ENCODE measurements around the gene EP400. TPM values are rescaled to one million over a fixed set of nuclear protein-coding genes. Genes with fewer than 3 reads are reported as not detected.

Gene EP400
- total and polyA plus RNA-seq, 2 of the 8 experiments (the other 6 are each of a cell fraction or from before 2014, with no cell fraction given): 13.1 to 69.7 TPM

- H3K23me2 ChIP-seq (ENCODE audit: low read depth, low read length): no peaks in the 10 kb centered on the region
- H3K23ac ChIP-seq (ENCODE audit: insufficient read length): no peak overlapping the region
- no peak overlapping the region for H3K27ac ChIP-seq (ENCODE audit: low read depth, low read length)
- H3K4me3 ChIP-seq (ENCODE audit: extremely low read depth in 1 of 4, insufficient read depth in 2 of 4, low read depth in 3 of 4, low read length in 4 of 4): no peak overlapping the region
- peaks cover 4 to 43% (median 19%) of the 10 kb centered on the region in 4 experiments; a peak in 6 of 8 replicates for H3K36me3 ChIP-seq (ENCODE audit: control insufficient read depth in 2 of 4, insufficient read depth in 4 of 4, low read length in 3 of 4)
- FAIRE-seq: no peak
- POLR2A ChIA-PET (ENCODE audit: partially characterized antibody): interaction anchor here (0.9 to 6.5 kb wide), 4 partner anchors 11 to 52 kb away, joined by 3 to 27 read pairs (median 4); no protein-coding TSS in a partner anchor
- H2BK20ac ChIP-seq (ENCODE audit: low read length): no peak overlapping the region
- H3K56ac ChIP-seq (replicated peaks; ENCODE audit: insufficient read length, low read depth, low read length): no peak overlapping the region
- no peak overlapping the region for H3K9ac ChIP-seq (replicated peaks in 1 of 4; ENCODE audit: extremely low read depth in 1 of 4, low read depth in 3 of 4, low read length in 3 of 4)
- no peak overlapping the region for H4K5ac ChIP-seq (ENCODE audit: insufficient read length, low read depth, low read length)
- no peak overlapping the region for H2BK15ac ChIP-seq (ENCODE audit: low read length)
- 96% methylated on average over 13 of the region's 31 CpGs; no CpG with 5 or more reads in 1 of the 2 experiments for WGBS, 2 experiments (ENCODE audit: extremely low coverage in 1 of 2, insufficient coverage in 1 of 2, insufficient read length in 1 of 2, insufficient replicate concordance in 2 of 2, low coverage in 1 of 2, low lambda C conversion rate in 2 of 2, missing lambda C conversion rate in 1 of 2)
- DNase-seq (ENCODE audit: low read depth in 1 of 2, low spot score in 2 of 2): no peak
- peaks cover 7% of the 10 kb centered on the region; the same call in 1 of the 2 replicates for H3K79me1 ChIP-seq (ENCODE audit: low read depth, low read length)
- H3K18ac ChIP-seq (ENCODE audit: extremely low read depth, low read length): no peak overlapping the region
- no peak overlapping the region for H2AFZ ChIP-seq (ENCODE audit: low read length)
- H2BK5ac ChIP-seq (ENCODE audit: low read depth, low read length): no peak overlapping the region
- H4K8ac ChIP-seq (ENCODE audit: extremely low read depth, insufficient read depth, low read length): peak overlapping the region; percentile 5; the same call in 1 of the 2 replicates
- no peak overlapping the region for H2BK120ac ChIP-seq (replicated peaks; ENCODE audit: low read depth, low read length)
- H3K14ac ChIP-seq (ENCODE audit: insufficient read length): no peak overlapping the region
- H4K91ac ChIP-seq (replicated peaks; ENCODE audit: insufficient read length, low read length): no peak overlapping the region
- no peak overlapping the region for H3K4me2 ChIP-seq (ENCODE audit: insufficient read depth in 1 of 2, low read depth in 2 of 2, low read length in 2 of 2)
- H3K27me3 ChIP-seq (replicated peaks in 1 of 4; ENCODE audit: control insufficient read depth in 3 of 4, extremely low read depth in 1 of 4, insufficient read depth in 3 of 4, low read length in 3 of 4): no peaks in the 10 kb centered on the region
- H4K20me1 ChIP-seq (replicated peaks in 1 of 2; ENCODE audit: control insufficient read depth in 1 of 2, insufficient read depth in 2 of 2, low read length in 2 of 2): peaks cover 14 to 16% of the 10 kb centered on the region in 2 experiments
- H3K4me1 ChIP-seq (replicated peaks in 1 of 4; ENCODE audit: control insufficient read depth in 3 of 4, insufficient read depth in 4 of 4, low read length in 3 of 4): no peaks in the 10 kb centered on the region
- no peaks in the 10 kb centered on the region for H3K9me3 ChIP-seq (ENCODE audit: insufficient read depth in 2 of 2, low read depth in 1 of 2, low read length in 1 of 2)
- no peak overlapping the region for H2AK5ac ChIP-seq (ENCODE audit: low read depth, low read length)
- no peak overlapping the region for H2BK12ac ChIP-seq (ENCODE audit: low read depth, low read length)
- H3K4ac ChIP-seq (replicated peaks; ENCODE audit: insufficient read length, low read depth, low read length): no peak overlapping the region
- CTCF ChIA-PET (ENCODE audit: partially characterized antibody): no interaction called here
- TF ChIP-seq CHD2 (IDR thresholded peaks at IDR 0.05; ENCODE audit: low read length) (no peak), CBX5 (IDR thresholded peaks at IDR 0.05; ENCODE audit: low read depth, low read length) (no peak), CBX8 (IDR thresholded peaks at IDR 0.05; ENCODE audit: borderline replicate concordance, low read depth, low read length) (no peak), SP1 (IDR thresholded peaks at IDR 0.05; ENCODE audit: low read depth, low read length) (no peak), CHD1 (IDR thresholded peaks at IDR 0.05; ENCODE audit: low read depth, low read length) (no peak)
- H3K79me2 ChIP-seq (ENCODE audit: control insufficient read depth in 1 of 2, insufficient read depth in 2 of 2, low read length in 2 of 2): peaks cover 0 to 12% of the 10 kb centered on the region in 2 experiments; a peak in 1 of 4 replicates
Measured at GRCh38 chr12:131907379-131908091, 42.2 kb upstream of the EP400 start.

All from H1 (cell line).